Measurements from ENCODE around the gene PRR5L. TPM values are rescaled to one million over a fixed set of nuclear protein-coding genes. Genes with fewer than 3 reads are reported as not detected.
A peak's percentile ranks its signal among the peaks of the same experiment; 100 is the strongest.
"Not testable (repeated sequence)": the region's sequence is repeated elsewhere in the genome, so short reads cannot be mapped to it uniquely, and the experiment has no call there.

The PRR5L gene
- polyA plus RNA-seq, 3 donors: 3.5 to 16.0 (median 7.4) TPM

DNA sequence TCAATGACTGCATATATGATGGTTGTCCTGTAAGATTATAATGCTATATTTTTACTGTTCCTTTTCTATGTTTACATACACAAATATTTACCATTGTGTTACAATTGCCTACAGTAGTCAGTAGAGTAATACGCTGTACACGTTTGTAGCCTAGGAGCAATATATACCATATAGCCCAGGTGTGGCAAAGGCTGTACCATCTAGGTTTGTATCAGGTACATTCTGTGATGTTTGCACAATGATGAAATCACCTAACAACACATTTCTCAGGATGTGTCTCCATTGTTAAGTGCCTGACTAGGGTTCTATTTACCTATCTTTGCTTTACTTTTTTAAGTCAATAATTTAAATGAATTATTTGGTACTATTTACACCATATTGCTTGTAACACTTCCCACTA is 21.9 kb downstream of the PRR5L start:
- no CpG with 5 or more reads among the region's 2 CpGs for WGBS (ENCODE audit: insufficient coverage)
- no peaks in the 10 kb centered on the region for H3K36me3 Mint-ChIP-seq

DNA sequence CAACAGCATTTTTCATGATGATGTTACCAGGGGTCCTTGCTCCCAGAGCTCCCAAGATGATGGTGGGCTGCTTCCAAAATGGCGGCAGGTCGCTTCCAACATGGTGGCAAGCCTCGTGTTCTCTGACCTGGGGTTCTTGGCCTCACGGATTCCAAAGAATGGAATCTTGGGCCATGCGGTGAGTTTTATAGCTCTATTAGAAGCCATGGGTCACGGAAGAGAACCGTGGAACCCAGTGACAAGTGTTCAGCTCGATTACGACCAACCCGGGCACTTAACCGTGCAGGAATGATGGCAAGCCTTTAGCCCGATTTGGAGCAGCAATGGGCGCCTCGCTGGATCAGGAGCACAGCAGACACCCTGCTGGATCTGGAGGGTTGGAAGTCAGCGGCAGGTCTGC is 28.9 kb downstream of the PRR5L start:
- H3K36me3 Mint-ChIP-seq; H3K27me3 ChIP-seq (ENCODE audit: control insufficient read depth in 2 of 2, insufficient read depth in 2 of 2, low read length in 2 of 2); H3K4me2 ChIP-seq (replicated peaks; ENCODE audit: extremely low read depth, low read length, poor library complexity, severe bottlenecking); H3K9me3 ChIP-seq (replicated peaks in 1 of 2; ENCODE audit: control insufficient read depth in 1 of 2, insufficient read depth in 1 of 2, low read length in 2 of 2); H4K20me1 ChIP-seq (ENCODE audit: insufficient read depth, low read length); H3K4me3 ChIP-seq (replicated peaks in 1 of 3; ENCODE audit: low read depth in 2 of 3, low read length in 3 of 3); H3K9me3 Mint-ChIP-seq; H3K27ac ChIP-seq (ENCODE audit: low read depth in 1 of 2, low read length in 2 of 2); H2AFZ ChIP-seq (ENCODE audit: insufficient read depth, low read depth, low read length, poor library complexity, severe bottlenecking); H3K27me3 Mint-ChIP-seq (ENCODE audit: low read depth in 3 of 3); intact Hi-C loops (cut with micrococcal nuclease); H3K4me1 ChIP-seq (ENCODE audit: control insufficient read depth in 1 of 2, insufficient read depth in 2 of 2, low read length in 2 of 2); DNase-seq; H3K9ac ChIP-seq (ENCODE audit: insufficient read depth, low read length, poor library complexity, severe bottlenecking); H3K79me2 ChIP-seq (ENCODE audit: insufficient read depth, low read length); H3K36me3 ChIP-seq (replicated peaks in 1 of 2; ENCODE audit: control insufficient read depth in 1 of 2, insufficient read depth in 2 of 2, low read length in 2 of 2); H3K4me1 Mint-ChIP-seq; H3K4me3 Mint-ChIP-seq: not testable (repeated sequence)
- peak overlapping the region in 1 of 7 donors; percentile 60 for H3K27ac Mint-ChIP-seq
- WGBS (ENCODE audit: insufficient coverage): 97% methylated on average over 15 of the region's 15 CpGs

More for the DNA sequence above, 21.9 kb downstream of the PRR5L start:
- TF ChIP-seq, protein P1, sequence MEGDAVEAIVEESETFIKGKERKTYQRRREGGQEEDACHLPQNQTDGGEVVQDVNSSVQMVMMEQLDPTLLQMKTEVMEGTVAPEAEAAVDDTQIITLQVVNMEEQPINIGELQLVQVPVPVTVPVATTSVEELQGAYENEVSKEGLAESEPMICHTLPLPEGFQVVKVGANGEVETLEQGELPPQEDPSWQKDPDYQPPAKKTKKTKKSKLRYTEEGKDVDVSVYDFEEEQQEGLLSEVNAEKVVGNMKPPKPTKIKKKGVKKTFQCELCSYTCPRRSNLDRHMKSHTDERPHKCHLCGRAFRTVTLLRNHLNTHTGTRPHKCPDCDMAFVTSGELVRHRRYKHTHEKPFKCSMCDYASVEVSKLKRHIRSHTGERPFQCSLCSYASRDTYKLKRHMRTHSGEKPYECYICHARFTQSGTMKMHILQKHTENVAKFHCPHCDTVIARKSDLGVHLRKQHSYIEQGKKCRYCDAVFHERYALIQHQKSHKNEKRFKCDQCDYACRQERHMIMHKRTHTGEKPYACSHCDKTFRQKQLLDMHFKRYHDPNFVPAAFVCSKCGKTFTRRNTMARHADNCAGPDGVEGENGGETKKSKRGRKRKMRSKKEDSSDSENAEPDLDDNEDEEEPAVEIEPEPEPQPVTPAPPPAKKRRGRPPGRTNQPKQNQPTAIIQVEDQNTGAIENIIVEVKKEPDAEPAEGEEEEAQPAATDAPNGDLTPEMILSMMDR (IDR thresholded peaks at IDR 0.05): no peak
- no peaks in the 10 kb centered on the region for H3K4me1 ChIP-seq (ENCODE audit: control insufficient read depth in 1 of 2, insufficient read depth in 2 of 2, low read length in 2 of 2)
- H3K9me3 Mint-ChIP-seq: peaks cover 0 to 3% (median 0%) of the 10 kb centered on the region in 7 donors
- H3K27me3 Mint-ChIP-seq (ENCODE audit: low read depth in 3 of 3): peaks cover 0 to 6% (median 1%) of the 10 kb centered on the region in 3 donors
- H3K79me2 ChIP-seq (ENCODE audit: insufficient read depth, low read length): no peaks in the 10 kb centered on the region
- H3K9me3 ChIP-seq (replicated peaks in 1 of 2; ENCODE audit: control insufficient read depth in 1 of 2, insufficient read depth in 1 of 2, low read length in 2 of 2): no peaks in the 10 kb centered on the region
- no peak overlapping the region for H3K27ac Mint-ChIP-seq
- no peaks in the 10 kb centered on the region for H4K20me1 ChIP-seq (ENCODE audit: insufficient read depth, low read length)
- no peak overlapping the region for H3K4me3 Mint-ChIP-seq
- no peaks in the 10 kb centered on the region for H3K36me3 ChIP-seq (replicated peaks in 1 of 2; ENCODE audit: control insufficient read depth in 1 of 2, insufficient read depth in 2 of 2, low read length in 2 of 2)
- no peak overlapping the region for H3K4me3 ChIP-seq (replicated peaks in 1 of 3; ENCODE audit: low read depth in 2 of 3, low read length in 3 of 3)
- no peak overlapping the region for H2AFZ ChIP-seq (ENCODE audit: insufficient read depth, low read depth, low read length, poor library complexity, severe bottlenecking)
- no peak overlapping the region for H3K9ac ChIP-seq (ENCODE audit: insufficient read depth, low read length, poor library complexity, severe bottlenecking)
- intact Hi-C loops (cut with micrococcal nuclease): no loop called here
- H3K27me3 ChIP-seq (ENCODE audit: control insufficient read depth in 2 of 2, insufficient read depth in 2 of 2, low read length in 2 of 2): peaks cover 0 to 5% of the 10 kb centered on the region in 2 donors
- H3K4me2 ChIP-seq (replicated peaks; ENCODE audit: extremely low read depth, low read length, poor library complexity, severe bottlenecking): no peak overlapping the region
- no peak for DNase-seq
- H3K27ac ChIP-seq (ENCODE audit: low read depth in 1 of 2, low read length in 2 of 2): no peak overlapping the region
- peaks cover 2% of the 10 kb centered on the region for H3K4me1 Mint-ChIP-seq

DNA sequence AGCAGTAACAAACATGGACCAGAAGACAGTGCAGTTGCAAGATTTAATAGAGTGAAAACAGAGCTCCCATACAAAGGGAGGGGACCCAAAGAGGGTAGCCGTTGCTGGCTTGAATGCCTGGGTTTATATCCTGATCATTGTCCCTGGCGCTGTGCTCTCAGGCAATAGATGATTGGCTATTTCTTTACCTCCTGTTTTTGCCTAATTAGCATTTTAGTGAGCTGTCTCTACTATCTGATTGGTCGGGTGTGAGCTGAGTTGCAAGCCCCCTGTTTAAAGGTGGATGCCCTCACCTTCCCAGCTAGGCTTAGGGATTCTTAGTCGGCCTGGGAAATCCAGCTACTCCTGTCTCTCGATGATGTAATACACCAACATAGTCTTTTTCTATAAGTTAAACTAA is 29.3 kb downstream of the PRR5L start:
- H3K36me3 ChIP-seq (replicated peaks in 1 of 2; ENCODE audit: control insufficient read depth in 1 of 2, insufficient read depth in 2 of 2, low read length in 2 of 2); intact Hi-C loops (cut with micrococcal nuclease); H3K4me1 Mint-ChIP-seq; H3K9ac ChIP-seq (ENCODE audit: insufficient read depth, low read length, poor library complexity, severe bottlenecking); DNase-seq; H3K9me3 Mint-ChIP-seq; H3K4me1 ChIP-seq (ENCODE audit: control insufficient read depth in 1 of 2, insufficient read depth in 2 of 2, low read length in 2 of 2); H3K79me2 ChIP-seq (ENCODE audit: insufficient read depth, low read length); H3K36me3 Mint-ChIP-seq; H2AFZ ChIP-seq (ENCODE audit: insufficient read depth, low read depth, low read length, poor library complexity, severe bottlenecking); H3K27me3 ChIP-seq (ENCODE audit: control insufficient read depth in 2 of 2, insufficient read depth in 2 of 2, low read length in 2 of 2); H3K27ac ChIP-seq (ENCODE audit: low read depth in 1 of 2, low read length in 2 of 2); H3K4me3 ChIP-seq (replicated peaks in 1 of 3; ENCODE audit: low read depth in 2 of 3, low read length in 3 of 3); H3K4me3 Mint-ChIP-seq; H3K4me2 ChIP-seq (replicated peaks; ENCODE audit: extremely low read depth, low read length, poor library complexity, severe bottlenecking); H4K20me1 ChIP-seq (ENCODE audit: insufficient read depth, low read length); H3K27me3 Mint-ChIP-seq (ENCODE audit: low read depth in 3 of 3); H3K9me3 ChIP-seq (replicated peaks in 1 of 2; ENCODE audit: control insufficient read depth in 1 of 2, insufficient read depth in 1 of 2, low read length in 2 of 2): not testable (repeated sequence)
- WGBS (ENCODE audit: insufficient coverage): 100% methylated on average over 1 of the region's 5 CpGs
- H3K27ac Mint-ChIP-seq: peak overlapping the region in 1 of 7 donors; percentile 60

Data from CD14-positive monocyte (primary cell).